Measurements from ENCODE around the gene PDSS1.

The PDSS1 gene

DNA sequence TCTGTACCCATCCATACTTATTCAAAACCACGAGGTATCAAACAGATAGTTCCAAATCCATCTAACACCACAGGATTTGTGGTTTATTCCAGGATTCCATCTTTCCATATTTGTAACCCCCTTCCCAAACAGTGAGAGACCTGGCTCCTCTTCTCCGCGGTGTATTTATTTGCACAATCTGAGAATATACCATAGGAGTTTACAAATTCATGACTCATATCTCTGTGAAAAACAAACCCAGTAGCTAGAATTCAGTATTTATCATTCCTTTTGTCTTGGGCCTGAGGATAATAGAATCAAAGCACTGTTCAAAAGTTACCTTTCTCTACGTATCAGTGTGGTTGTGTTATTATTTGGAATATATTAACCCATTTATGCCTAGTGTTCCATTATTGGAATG lies 31.9 kb downstream of the PDSS1 start:
- H3K36me3 ChIP-seq (replicated peaks; ENCODE audit: insufficient read depth, low read length), result peaks cover 6% of the 10 kb centered on the region; the same call in 1 of the 2 replicates
- no peaks in the 10 kb centered on the region for H3K27me3 ChIP-seq (replicated peaks; ENCODE audit: insufficient read depth, low read length)
- H3K9me2 ChIP-seq (replicated peaks; ENCODE audit: insufficient read depth, low read length), result no peaks in the 10 kb centered on the region
- peaks cover 5% of the 10 kb centered on the region; the same call in 1 of the 2 replicates for H3K79me2 ChIP-seq (ENCODE audit: low read length)
- H3K27ac ChIP-seq (ENCODE audit: low read length), result no peak overlapping the region
- TF ChIP-seq, protein P1, sequence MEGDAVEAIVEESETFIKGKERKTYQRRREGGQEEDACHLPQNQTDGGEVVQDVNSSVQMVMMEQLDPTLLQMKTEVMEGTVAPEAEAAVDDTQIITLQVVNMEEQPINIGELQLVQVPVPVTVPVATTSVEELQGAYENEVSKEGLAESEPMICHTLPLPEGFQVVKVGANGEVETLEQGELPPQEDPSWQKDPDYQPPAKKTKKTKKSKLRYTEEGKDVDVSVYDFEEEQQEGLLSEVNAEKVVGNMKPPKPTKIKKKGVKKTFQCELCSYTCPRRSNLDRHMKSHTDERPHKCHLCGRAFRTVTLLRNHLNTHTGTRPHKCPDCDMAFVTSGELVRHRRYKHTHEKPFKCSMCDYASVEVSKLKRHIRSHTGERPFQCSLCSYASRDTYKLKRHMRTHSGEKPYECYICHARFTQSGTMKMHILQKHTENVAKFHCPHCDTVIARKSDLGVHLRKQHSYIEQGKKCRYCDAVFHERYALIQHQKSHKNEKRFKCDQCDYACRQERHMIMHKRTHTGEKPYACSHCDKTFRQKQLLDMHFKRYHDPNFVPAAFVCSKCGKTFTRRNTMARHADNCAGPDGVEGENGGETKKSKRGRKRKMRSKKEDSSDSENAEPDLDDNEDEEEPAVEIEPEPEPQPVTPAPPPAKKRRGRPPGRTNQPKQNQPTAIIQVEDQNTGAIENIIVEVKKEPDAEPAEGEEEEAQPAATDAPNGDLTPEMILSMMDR (IDR thresholded peaks at IDR 0.05; ENCODE audit: low read length), result no peak
- TF ChIP-seq EZH2 (optimal IDR thresholded peaks at IDR 0.05; ENCODE audit: low read depth, low read length), result no peak
- no peak for TF ChIP-seq EZH2phosphoT487 (IDR thresholded peaks at IDR 0.05; ENCODE audit: low read length)
- no peak overlapping the region for H3K4me2 ChIP-seq (ENCODE audit: low read depth, low read length)
- H3K4me3 ChIP-seq (ENCODE audit: low read length), result no peak overlapping the region
- no peaks in the 10 kb centered on the region for H3K4me1 ChIP-seq (ENCODE audit: low read length)
- DNase-seq, result no peak
- peaks cover 1% of the 10 kb centered on the region; the same call in 1 of the 2 replicates for H3F3A ChIP-seq (ENCODE audit: insufficient read depth, low read length)
- no peak overlapping the region for H3K9ac ChIP-seq (ENCODE audit: low read length)
- H4K20me1 ChIP-seq (ENCODE audit: insufficient read depth, low read length), result no peaks in the 10 kb centered on the region
- no peak overlapping the region for H2AFZ ChIP-seq (ENCODE audit: low read length)
- H3K9me3 ChIP-seq (replicated peaks; ENCODE audit: insufficient read depth, low read length), result no peaks in the 10 kb centered on the region

DNA sequence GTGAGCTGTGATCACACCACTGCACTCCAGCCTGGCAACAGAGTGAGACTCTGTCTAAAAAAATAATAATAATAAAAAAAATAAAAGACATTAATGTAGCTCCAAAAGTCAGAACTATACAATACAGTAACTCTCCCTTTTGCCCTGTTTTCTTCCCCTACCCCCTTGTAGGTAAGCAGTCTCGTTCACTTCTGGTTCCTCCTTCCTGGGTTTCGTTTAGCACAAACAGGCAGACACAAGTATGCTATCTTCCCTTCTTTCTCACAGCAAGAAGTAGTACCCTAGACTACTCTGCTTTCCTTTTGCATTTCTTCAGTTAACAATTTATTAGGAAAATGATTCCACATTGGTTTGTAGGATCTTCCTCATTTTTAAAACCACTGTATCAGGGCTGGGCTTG lies 33.1 kb downstream of the PDSS1 start:
- no peaks in the 10 kb centered on the region for H3K9me2 ChIP-seq (replicated peaks; ENCODE audit: insufficient read depth, low read length)
- H3K27me3 ChIP-seq (replicated peaks; ENCODE audit: insufficient read depth, low read length), result no peaks in the 10 kb centered on the region
- no peaks in the 10 kb centered on the region for H3K9me3 ChIP-seq (replicated peaks; ENCODE audit: insufficient read depth, low read length)
- no peak overlapping the region for H3K27ac ChIP-seq (ENCODE audit: low read length)
- no peaks in the 10 kb centered on the region for H3K4me1 ChIP-seq (ENCODE audit: low read length)
- H2AFZ ChIP-seq (ENCODE audit: low read length), result no peak overlapping the region
- no peak overlapping the region for H3K4me3 ChIP-seq (ENCODE audit: low read length)
- H3K36me3 ChIP-seq (replicated peaks; ENCODE audit: insufficient read depth, low read length), result peaks cover 6% of the 10 kb centered on the region; the same call in 1 of the 2 replicates
- no peaks in the 10 kb centered on the region for H4K20me1 ChIP-seq (ENCODE audit: insufficient read depth, low read length)
- no peak overlapping the region for H3K4me2 ChIP-seq (ENCODE audit: low read depth, low read length)
- TF ChIP-seq EZH2phosphoT487 (IDR thresholded peaks at IDR 0.05; ENCODE audit: low read length) (no peak), EZH2 (optimal IDR thresholded peaks at IDR 0.05; ENCODE audit: low read depth, low read length) (no peak)
- TF ChIP-seq, protein P1 (IDR thresholded peaks at IDR 0.05; ENCODE audit: low read length), result no peak
- DNase-seq, result no peak
- H3K79me2 ChIP-seq (ENCODE audit: low read length), result peaks cover 5% of the 10 kb centered on the region; the same call in 1 of the 2 replicates
- no peak overlapping the region for H3K9ac ChIP-seq (ENCODE audit: low read length)
- H3F3A ChIP-seq (ENCODE audit: insufficient read depth, low read length), result no peaks in the 10 kb centered on the region; the same call in 1 of the 2 replicates

DNA sequence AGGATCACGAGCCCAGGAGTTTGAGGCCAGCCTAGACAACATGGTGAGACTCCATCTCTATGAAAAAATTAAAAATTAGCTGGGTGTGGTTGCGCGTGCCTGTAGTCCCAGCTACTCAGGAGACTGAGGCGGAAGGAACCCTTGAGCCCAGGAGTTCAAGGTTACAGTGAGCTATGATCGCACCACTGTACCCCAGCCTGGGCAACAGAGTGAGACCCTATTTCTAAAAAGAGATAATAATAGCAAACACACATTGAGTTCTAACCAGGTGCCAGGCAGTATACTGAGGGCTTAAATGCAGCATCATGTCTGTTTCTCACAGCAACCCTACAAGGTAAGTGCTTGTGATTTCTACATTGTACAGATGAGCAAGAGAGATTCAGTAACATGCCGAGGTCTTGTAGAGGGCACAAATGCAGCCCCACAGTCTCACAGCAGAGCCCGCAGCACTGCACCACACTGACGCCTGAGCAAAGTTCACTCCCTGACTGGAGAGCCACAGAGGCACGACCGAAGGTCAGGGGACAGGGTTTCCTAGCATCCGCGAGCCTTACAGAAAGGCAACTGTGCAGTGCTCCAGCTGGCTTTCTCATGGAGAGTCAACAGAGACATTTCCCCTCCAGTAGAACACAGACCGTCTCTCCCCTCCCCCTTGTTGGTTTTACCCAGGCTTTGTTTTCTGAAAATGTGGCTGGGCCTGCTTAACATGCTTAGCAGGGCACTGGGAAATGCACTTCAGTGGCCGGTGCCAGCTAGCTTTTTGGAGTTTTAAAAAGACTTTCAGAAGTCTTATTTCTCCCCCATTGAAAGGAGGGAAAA lies 36.5 kb downstream of the PDSS1 start:
- Histone ChIP-seq H3K4me1 (ENCODE audit: low read length) (peaks cover 22% of the 10 kb centered on the region), H3K27ac (ENCODE audit: low read length) (no peak overlapping the region), H3K9me2 (replicated peaks; ENCODE audit: insufficient read depth, low read length) (no peaks in the 10 kb centered on the region), H3K27me3 (replicated peaks; ENCODE audit: insufficient read depth, low read length) (no peaks in the 10 kb centered on the region), H3F3A (ENCODE audit: insufficient read depth, low read length) (peaks cover 21% of the 10 kb centered on the region), H3K79me2 (ENCODE audit: low read length) (peaks cover 8% of the 10 kb centered on the region; the same call in 1 of the 2 replicates), H3K9ac (ENCODE audit: low read length) (no peak overlapping the region), H4K20me1 (ENCODE audit: insufficient read depth, low read length) (no peaks in the 10 kb centered on the region), H3K4me2 (ENCODE audit: low read depth, low read length) (no peak overlapping the region), H2AFZ (ENCODE audit: low read length) (no peak overlapping the region), H3K4me3 (ENCODE audit: low read length) (no peak overlapping the region), H3K36me3 (replicated peaks; ENCODE audit: insufficient read depth, low read length) (peaks cover 6% of the 10 kb centered on the region; the same call in 1 of the 2 replicates), H3K9me3 (replicated peaks; ENCODE audit: insufficient read depth, low read length) (no peaks in the 10 kb centered on the region)
- DNase-seq, result no peak
- TF ChIP-seq EZH2 (optimal IDR thresholded peaks at IDR 0.05; ENCODE audit: low read depth, low read length) (no peak), EZH2phosphoT487 (IDR thresholded peaks at IDR 0.05; ENCODE audit: low read length) (no peak)
- TF ChIP-seq, protein P1 (IDR thresholded peaks at IDR 0.05; ENCODE audit: low read length), result no peak

All from MM.1S (cell line).